Measurements from ENCODE around the gene CAMKV.
"Not testable (repeated sequence)": the region's sequence is repeated elsewhere in the genome, so short reads cannot be mapped to it uniquely, and the experiment has no call there.

Gene CAMKV, protein sequence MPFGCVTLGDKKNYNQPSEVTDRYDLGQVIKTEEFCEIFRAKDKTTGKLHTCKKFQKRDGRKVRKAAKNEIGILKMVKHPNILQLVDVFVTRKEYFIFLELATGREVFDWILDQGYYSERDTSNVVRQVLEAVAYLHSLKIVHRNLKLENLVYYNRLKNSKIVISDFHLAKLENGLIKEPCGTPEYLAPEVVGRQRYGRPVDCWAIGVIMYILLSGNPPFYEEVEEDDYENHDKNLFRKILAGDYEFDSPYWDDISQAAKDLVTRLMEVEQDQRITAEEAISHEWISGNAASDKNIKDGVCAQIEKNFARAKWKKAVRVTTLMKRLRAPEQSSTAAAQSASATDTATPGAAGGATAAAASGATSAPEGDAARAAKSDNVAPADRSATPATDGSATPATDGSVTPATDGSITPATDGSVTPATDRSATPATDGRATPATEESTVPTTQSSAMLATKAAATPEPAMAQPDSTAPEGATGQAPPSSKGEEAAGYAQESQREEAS

DNA sequence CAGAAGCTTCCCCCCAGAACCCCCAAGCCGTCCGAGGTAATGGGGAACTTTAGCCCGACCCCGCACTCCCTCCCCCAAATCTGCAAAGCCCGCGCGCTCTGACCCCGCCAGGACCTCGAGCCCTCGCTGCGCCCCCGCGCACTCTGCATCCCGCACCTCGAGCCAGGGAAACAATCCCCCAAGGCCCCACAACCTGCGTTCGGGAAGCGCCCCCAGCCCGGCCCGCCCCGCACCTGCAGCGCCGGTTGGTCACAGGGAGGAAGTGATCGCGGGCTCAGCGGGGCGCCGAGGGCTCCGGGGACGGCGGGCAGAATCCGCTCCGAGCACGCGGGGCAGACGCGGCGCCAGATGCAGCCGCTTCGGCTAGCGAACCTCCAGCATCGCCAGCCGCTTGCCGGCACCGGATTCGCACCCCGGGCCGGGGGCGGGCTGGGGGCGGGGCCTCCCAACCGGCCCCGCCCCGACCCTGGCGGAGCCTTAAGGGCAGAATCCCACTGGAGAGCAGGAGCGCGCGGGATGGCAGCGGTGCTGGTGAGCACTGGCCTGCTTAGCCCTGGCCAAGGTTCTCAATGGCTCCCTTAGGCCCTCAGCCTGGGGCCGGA, at the start of gene CAMKV:
TSS of gene CAMKV (minus strand) at position 382 of the 602 bp plus-strand sequence. CDS start 7,518 bp downstream, outside the sequence.
- TF ChIP-seq ZNF274 (IDR thresholded peaks at IDR 0.05; ENCODE audit: low read depth, low read length) (no peak), SUZ12 (IDR thresholded peaks at IDR 0.05; ENCODE audit: extremely low read depth, insufficient read depth, insufficient read length) (no peak), YY1 (IDR thresholded peaks at IDR 0.05; ENCODE audit: insufficient read depth, insufficient read length) (no peak)
- Histone ChIP-seq H3K9ac (ENCODE audit: insufficient read length, low read depth) (peak within 1 kb of the TSS; percentile 83), H3K27me3 (ENCODE audit: insufficient read depth, insufficient read length) (peaks cover 23% of the 10 kb centered on the region), H3K9me3 (ENCODE audit: insufficient read depth, low read length) (no peaks in the 10 kb centered on the region), H3K4me1 (ENCODE audit: insufficient read depth, insufficient read length) (peaks cover 33% of the 10 kb centered on the region), H3K36me3 (ENCODE audit: insufficient read depth, insufficient read length, low read length) (no peaks in the 10 kb centered on the region), H3K4me3 (ENCODE audit: insufficient read length, low read depth) (peak within 1 kb of the TSS; percentile 61)
- DNase-seq (ENCODE audit: low read depth, low spot score), result no peak

DNA sequence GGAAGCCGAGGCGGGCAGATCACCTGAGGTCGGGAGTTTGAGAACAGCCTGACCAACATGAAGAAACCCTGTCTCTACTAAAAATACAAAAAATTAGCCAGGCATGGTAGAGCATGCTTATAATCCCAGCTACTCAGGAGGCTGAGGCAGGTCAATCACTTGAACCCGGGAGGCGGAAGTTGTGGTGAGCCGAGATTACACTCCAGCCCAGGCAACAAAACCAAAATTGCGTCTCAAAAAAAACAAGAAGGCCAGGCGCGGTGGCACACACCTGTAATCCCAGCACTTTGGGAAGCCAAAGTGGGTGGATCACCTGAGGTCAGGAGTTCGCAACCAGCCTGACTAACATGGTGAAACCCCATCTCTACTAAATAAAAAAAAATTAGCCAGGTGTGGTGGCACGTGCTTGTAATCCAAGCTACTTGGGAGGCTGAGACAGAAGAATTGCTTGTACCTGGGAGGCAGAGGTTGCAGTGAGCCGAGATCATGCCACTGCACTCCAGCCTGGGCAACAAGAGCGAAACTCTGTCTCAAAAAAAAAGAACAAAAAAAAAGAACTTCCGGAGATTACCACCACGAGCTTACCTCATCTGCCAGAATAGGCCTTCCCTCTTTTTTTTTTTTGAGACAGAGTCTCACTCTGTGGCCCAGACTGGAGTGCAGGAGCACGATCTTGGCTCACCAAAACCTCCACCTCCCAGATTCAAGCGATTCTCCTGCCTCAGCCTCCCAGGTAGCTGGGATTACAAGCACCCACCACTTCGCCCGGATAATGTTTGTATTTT, 48.3 kb upstream of the CAMKV start:
- not testable (repeated sequence) for H3K9ac ChIP-seq (ENCODE audit: insufficient read length, low read depth); H3K4me1 ChIP-seq (ENCODE audit: insufficient read depth, insufficient read length); H3K9me3 ChIP-seq (ENCODE audit: insufficient read depth, low read length); H3K27me3 ChIP-seq (ENCODE audit: insufficient read depth, insufficient read length); H3K4me3 ChIP-seq (ENCODE audit: insufficient read length, low read depth); DNase-seq (ENCODE audit: low read depth, low spot score); H3K36me3 ChIP-seq (ENCODE audit: insufficient read depth, insufficient read length, low read length)

DNA sequence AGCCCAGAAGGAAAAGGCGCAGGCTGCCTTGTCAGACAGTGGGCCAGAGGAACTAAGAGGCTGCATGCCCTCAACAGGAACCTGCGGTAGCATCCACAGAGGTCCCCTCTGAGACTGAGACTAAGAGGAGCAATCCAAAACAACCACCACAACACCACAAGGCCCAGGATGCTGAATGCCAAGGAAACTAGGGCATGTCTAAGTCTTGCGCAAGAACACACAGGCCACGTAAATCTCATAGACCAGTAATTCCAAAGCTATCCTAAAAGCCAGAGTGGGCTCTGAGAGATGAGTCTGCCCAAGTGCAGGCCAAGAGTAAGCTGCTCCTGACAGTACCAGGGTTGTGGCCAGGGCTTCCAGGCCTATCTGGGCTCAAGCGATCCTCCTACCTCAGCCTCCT, 47.0 kb upstream of the CAMKV start:
- H3K4me1 ChIP-seq (ENCODE audit: insufficient read depth, insufficient read length), result peaks cover 6% of the 10 kb centered on the region
- no peak for DNase-seq (ENCODE audit: low read depth, low spot score)

DNA sequence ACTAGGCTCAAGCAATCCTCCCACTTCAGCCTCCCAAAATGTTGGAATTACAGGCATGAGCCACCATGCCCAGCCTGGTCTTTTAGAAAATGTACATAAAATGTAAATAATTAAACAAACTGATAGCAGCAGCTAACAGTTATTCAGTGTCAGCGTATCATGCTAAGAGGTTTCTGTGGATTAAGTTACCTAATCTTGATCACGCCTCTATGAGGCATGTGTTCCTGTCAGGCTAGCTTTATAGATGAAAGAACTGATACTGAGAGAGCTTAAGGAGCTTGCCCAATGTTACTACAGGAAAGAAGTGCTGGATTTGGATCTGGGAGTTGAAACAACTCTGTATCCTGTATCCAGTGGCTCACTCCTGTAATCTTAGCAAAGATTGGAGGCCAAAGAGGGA, 45.2 kb upstream of the CAMKV start:
- Histone ChIP-seq H3K36me3 (ENCODE audit: insufficient read depth, insufficient read length, low read length) (peaks cover 8% of the 10 kb centered on the region), H3K4me3 (ENCODE audit: insufficient read length, low read depth) (no peak overlapping the region), H3K4me1 (ENCODE audit: insufficient read depth, insufficient read length) (peaks cover 21% of the 10 kb centered on the region), H3K27me3 (ENCODE audit: insufficient read depth, insufficient read length) (peaks cover 13% of the 10 kb centered on the region), H3K9ac (ENCODE audit: insufficient read length, low read depth) (no peak overlapping the region), H3K9me3 (ENCODE audit: insufficient read depth, low read length) (no peaks in the 10 kb centered on the region)
- TF ChIP-seq ZNF274 (IDR thresholded peaks at IDR 0.05; ENCODE audit: low read depth, low read length), result no peak
- no peak for TF ChIP-seq YY1 (IDR thresholded peaks at IDR 0.05; ENCODE audit: insufficient read depth, insufficient read length)
- TF ChIP-seq SUZ12 (IDR thresholded peaks at IDR 0.05; ENCODE audit: extremely low read depth, insufficient read depth, insufficient read length), result no peak
- DNase-seq (ENCODE audit: low read depth, low spot score), result no peak

More for the DNA sequence above, 47.0 kb upstream of the CAMKV start:
- H3K4me3 ChIP-seq (ENCODE audit: insufficient read length, low read depth), result no peak overlapping the region
- H3K9ac ChIP-seq (ENCODE audit: insufficient read length, low read depth), result no peak overlapping the region
- H3K27me3 ChIP-seq (ENCODE audit: insufficient read depth, insufficient read length), result peaks cover 9% of the 10 kb centered on the region
- TF ChIP-seq ZNF274 (IDR thresholded peaks at IDR 0.05; ENCODE audit: low read depth, low read length) (no peak), YY1 (IDR thresholded peaks at IDR 0.05; ENCODE audit: insufficient read depth, insufficient read length) (no peak), SUZ12 (IDR thresholded peaks at IDR 0.05; ENCODE audit: extremely low read depth, insufficient read depth, insufficient read length) (no peak)
- H3K9me3 ChIP-seq (ENCODE audit: insufficient read depth, low read length), result no peaks in the 10 kb centered on the region
- no peaks in the 10 kb centered on the region for H3K36me3 ChIP-seq (ENCODE audit: insufficient read depth, insufficient read length, low read length)

DNA sequence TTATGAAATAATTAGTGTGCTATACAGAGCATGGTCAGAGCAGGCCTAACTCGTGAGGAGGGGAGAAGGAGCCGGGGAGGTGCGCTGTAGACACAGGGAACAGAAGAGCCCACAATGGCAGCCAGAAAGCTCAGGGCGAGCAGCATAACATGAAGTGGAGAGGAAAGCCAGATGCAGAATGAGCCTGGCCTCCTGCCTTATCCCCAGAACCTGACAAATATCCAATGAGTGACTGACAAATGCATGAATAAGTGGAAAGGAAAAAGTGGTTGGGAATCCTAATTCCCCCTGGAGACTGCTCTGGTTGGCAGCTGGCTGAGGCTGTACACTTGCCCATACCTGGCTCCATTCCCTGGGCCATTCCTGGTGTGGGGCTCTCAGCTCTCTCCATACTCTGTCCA, 43.2 kb upstream of the CAMKV start:
- Histone ChIP-seq H3K4me1 (ENCODE audit: insufficient read depth, insufficient read length) (peaks cover 40% of the 10 kb centered on the region), H3K36me3 (ENCODE audit: insufficient read depth, insufficient read length, low read length) (peaks cover 15% of the 10 kb centered on the region), H3K27me3 (ENCODE audit: insufficient read depth, insufficient read length) (peaks cover 26% of the 10 kb centered on the region), H3K9me3 (ENCODE audit: insufficient read depth, low read length) (no peaks in the 10 kb centered on the region), H3K4me3 (ENCODE audit: insufficient read length, low read depth) (no peak overlapping the region), H3K9ac (ENCODE audit: insufficient read length, low read depth) (no peak overlapping the region)
- no peak for DNase-seq (ENCODE audit: low read depth, low spot score)
- TF ChIP-seq YY1 (IDR thresholded peaks at IDR 0.05; ENCODE audit: insufficient read depth, insufficient read length), result no peak
- no peak for TF ChIP-seq ZNF274 (IDR thresholded peaks at IDR 0.05; ENCODE audit: low read depth, low read length)

DNA sequence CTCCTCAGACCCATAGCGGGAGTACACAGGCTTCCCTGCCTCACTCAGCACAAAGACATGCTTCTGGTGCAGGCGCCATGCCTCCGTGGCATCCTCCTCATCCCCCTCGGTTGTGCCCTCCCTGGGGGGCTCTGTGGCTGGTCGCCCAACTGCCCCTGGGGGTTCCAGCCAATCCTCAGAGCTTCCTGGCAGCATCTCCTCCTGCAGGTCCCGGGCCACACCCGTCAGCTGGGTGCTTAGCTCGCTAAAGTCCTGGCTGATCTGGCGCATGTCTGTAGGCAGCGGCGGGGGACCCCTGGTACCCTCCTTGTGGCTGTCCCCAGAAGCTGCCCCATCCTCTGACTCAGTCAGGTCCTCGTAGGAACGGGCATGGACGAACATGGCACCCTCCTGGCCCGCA, 41.9 kb upstream of the CAMKV start:
- H3K4me3 ChIP-seq (ENCODE audit: insufficient read length, low read depth), result no peak overlapping the region
- H3K27me3 ChIP-seq (ENCODE audit: insufficient read depth, insufficient read length), result peaks cover 32% of the 10 kb centered on the region
- H3K9ac ChIP-seq (ENCODE audit: insufficient read length, low read depth), result no peak overlapping the region
- H3K4me1 ChIP-seq (ENCODE audit: insufficient read depth, insufficient read length), result peaks cover 47% of the 10 kb centered on the region
- H3K9me3 ChIP-seq (ENCODE audit: insufficient read depth, low read length), result no peaks in the 10 kb centered on the region
- no peak for DNase-seq (ENCODE audit: low read depth, low spot score)
- no peak for TF ChIP-seq YY1 (IDR thresholded peaks at IDR 0.05; ENCODE audit: insufficient read depth, insufficient read length)
- TF ChIP-seq ZNF274 (IDR thresholded peaks at IDR 0.05; ENCODE audit: low read depth, low read length), result no peak
- no peak for TF ChIP-seq SUZ12 (IDR thresholded peaks at IDR 0.05; ENCODE audit: extremely low read depth, insufficient read depth, insufficient read length)
- H3K36me3 ChIP-seq (ENCODE audit: insufficient read depth, insufficient read length, low read length), result peaks cover 15% of the 10 kb centered on the region

DNA sequence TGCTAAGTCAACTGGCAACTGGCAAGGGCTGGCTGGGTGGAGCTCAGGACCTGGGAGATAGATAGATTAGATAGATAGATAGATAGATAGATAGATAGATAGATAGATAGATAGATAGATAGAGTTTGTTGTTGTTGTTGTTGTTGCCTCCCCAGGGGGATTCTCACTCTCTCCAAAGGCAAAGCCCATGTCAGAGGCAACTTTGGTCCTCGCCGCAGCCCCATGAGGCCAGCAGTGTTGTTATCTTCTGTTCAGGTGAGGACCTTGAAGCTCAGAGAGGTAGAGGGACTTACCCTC, 41.4 kb upstream of the CAMKV start:
- no peak for DNase-seq (ENCODE audit: low read depth, low spot score)
- TF ChIP-seq SUZ12 (IDR thresholded peaks at IDR 0.05; ENCODE audit: extremely low read depth, insufficient read depth, insufficient read length) (no peak), ZNF274 (IDR thresholded peaks at IDR 0.05; ENCODE audit: low read depth, low read length) (no peak), YY1 (IDR thresholded peaks at IDR 0.05; ENCODE audit: insufficient read depth, insufficient read length) (no peak)
- H3K27me3 ChIP-seq (ENCODE audit: insufficient read depth, insufficient read length), result peaks cover 32% of the 10 kb centered on the region
- no peak overlapping the region for H3K9ac ChIP-seq (ENCODE audit: insufficient read length, low read depth)
- H3K36me3 ChIP-seq (ENCODE audit: insufficient read depth, insufficient read length, low read length), result peaks cover 15% of the 10 kb centered on the region
- no peak overlapping the region for H3K4me3 ChIP-seq (ENCODE audit: insufficient read length, low read depth)
- H3K4me1 ChIP-seq (ENCODE audit: insufficient read depth, insufficient read length), result peaks cover 50% of the 10 kb centered on the region
- H3K9me3 ChIP-seq (ENCODE audit: insufficient read depth, low read length), result no peaks in the 10 kb centered on the region

Measured in NT2/D1 (cell line).